Neural progenitor cell (in vitro differentiated cells): ENCODE measurements around the gene SEC14L6. TPM values are rescaled to one million over a fixed set of nuclear protein-coding genes. Genes with fewer than 3 reads are reported as not detected.

Source experiments
- DNase-seq: peaks from one replicate; pipeline ENCODE4 v3.0.0-alpha.2; 2016; ENCODE audit warnings: low spot score
- H2AFZ ChIP-seq: fragments of 200-600 bp; sonication (generic); replicated peaks from 2 replicates; pipeline ENCODE4 v1.6.1; 2016; ENCODE audit warnings: antibody characterized with exemption
- H3F3A ChIP-seq: fragments of 200-600 bp; sonication (generic); 2 replicates; pipeline ENCODE4 v1.6.1; 2016; ENCODE audit warnings: antibody characterized with exemption, low read depth
- H3K27ac ChIP-seq: fragments of 200-600 bp; sonication (generic); 2 replicates; pipeline ENCODE4 v1.5.1; 2016; ENCODE audit warnings: mild to moderate bottlenecking
- H3K27me3 ChIP-seq: fragments of 200-600 bp; sonication (generic); 2 replicates; pipeline ENCODE4 v1.6.1; 2016; ENCODE audit warnings: mild to moderate bottlenecking, moderate library complexity
- H3K36me3 ChIP-seq: fragments of 200-600 bp; sonication (generic); 2 replicates; pipeline ENCODE4 v1.5.1; 2016
- H3K4me1 ChIP-seq: fragments of 200-600 bp; sonication (generic); 2 replicates; pipeline ENCODE4 v1.6.1; 2016; ENCODE audit warnings: mixed run types
- H3K4me2 ChIP-seq: fragments of 200-600 bp; sonication (generic); 2 replicates; pipeline ENCODE4 v1.6.1; 2016
- H3K4me3 ChIP-seq: fragments of 200-600 bp; sonication (generic); 2 replicates; pipeline ENCODE4 v1.5.1; 2016
- H3K79me2 ChIP-seq: fragments of 200-600 bp; sonication (generic); 2 replicates; pipeline ENCODE4 v1.6.1; 2016; ENCODE audit warnings: low read depth
- H3K9ac ChIP-seq: fragments of 200-600 bp; sonication (generic); 2 replicates; pipeline ENCODE4 v1.6.1; 2016
- H3K9me3 ChIP-seq: fragments of 200-600 bp; sonication (generic); 2 replicates; pipeline ENCODE4 v1.5.1; 2016; ENCODE audit warnings: low read depth
- H4K20me1 ChIP-seq: fragments of 200-600 bp; sonication (generic); 2 replicates; pipeline ENCODE4 v1.6.1; 2016; ENCODE audit warnings: low read depth
- H3K27ac Mint-ChIP-seq: 3 replicates; pipeline ENCODE4 v1.8.0; 2021; ENCODE audit warnings: mixed read lengths
- H3K27me3 Mint-ChIP-seq: 2 replicates; pipeline ENCODE4 v1.8.0; 2022; ENCODE audit warnings: low read depth, mild to moderate bottlenecking, inconsistent platforms, moderate library complexity, mixed read lengths; ENCODE audit not compliant: insufficient read depth
- H3K36me3 Mint-ChIP-seq: 3 replicates; pipeline ENCODE4 v1.8.0; 2021; ENCODE audit warnings: mixed read lengths
- H3K4me1 Mint-ChIP-seq: 3 replicates; pipeline ENCODE4 v1.8.0; 2021; ENCODE audit warnings: mixed read lengths
- H3K4me3 Mint-ChIP-seq: 3 replicates; pipeline ENCODE4 v1.8.0; 2021; ENCODE audit warnings: mild to moderate bottlenecking, moderate library complexity, mixed read lengths
- H3K9me3 Mint-ChIP-seq: 3 replicates; pipeline ENCODE4 v1.8.0; 2020; ENCODE audit warnings: mixed read lengths
- EZH2 ChIP-seq: fragments of 200-600 bp; sonication (generic); IDR thresholded peaks from 2 replicates; pipeline ENCODE4 v1.6.1; 2017; ENCODE audit warnings: antibody characterized with exemption, mild to moderate bottlenecking, moderate library complexity
- EZH2phosphoT487 ChIP-seq: fragments of 200-600 bp; sonication (generic); IDR thresholded peaks from 2 replicates; pipeline ENCODE4 v1.6.1; 2017; ENCODE audit warnings: antibody characterized with exemption
- total RNA-seq: library from RNA; depleted of rRNA; stranded (reverse); fragments of >200 nt; gene quantifications from 2 replicates; pipeline ENCODE4 v1.2.3, GENCODE V29; 2015; ENCODE audit warnings: low replicate concordance
- TF ChIP-seq, protein P1 (sequence below): fragments of 200-600 bp; sonication (generic); IDR thresholded peaks from 2 replicates; pipeline ENCODE4 v1.5.1; 2017; ENCODE audit warnings: antibody characterized with exemption, mild to moderate bottlenecking

SEC14L6 gene
- total RNA-seq, 1 donor from 2014 or later = 2.4 TPM

DNA sequence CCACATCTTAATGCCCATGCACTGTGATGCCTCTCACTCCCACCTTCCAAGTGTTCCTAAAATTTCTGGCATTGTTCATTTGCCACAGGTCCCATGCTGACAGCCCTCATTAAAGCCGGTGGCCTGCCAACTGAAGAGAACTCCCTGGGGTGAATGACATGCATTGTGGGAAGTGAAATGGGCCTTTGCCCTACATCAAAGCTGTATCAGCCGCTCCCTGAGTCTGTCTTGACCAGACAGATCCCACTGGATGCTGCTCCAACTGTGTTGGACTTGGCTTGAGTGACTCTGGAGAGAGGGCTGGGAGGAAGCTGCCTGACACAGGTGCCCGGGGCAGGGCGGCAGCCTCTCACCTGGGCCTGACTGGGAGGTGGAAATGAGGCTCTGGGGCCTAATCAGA lies 32.3 kb downstream of the SEC14L6 start:
- H2AFZ ChIP-seq = no peak overlapping the region
- H4K20me1 ChIP-seq = no peaks in the 10 kb centered on the region
- peaks cover 2% of the 10 kb centered on the region for H3K9me3 Mint-ChIP-seq
- no peak overlapping the region for H3K4me3 Mint-ChIP-seq
- H3K4me3 ChIP-seq = no peak overlapping the region
- H3K27me3 ChIP-seq = no peaks in the 10 kb centered on the region
- no peaks in the 10 kb centered on the region for H3F3A ChIP-seq
- no peaks in the 10 kb centered on the region for H3K9me3 ChIP-seq
- peaks cover 3% of the 10 kb centered on the region for H3K4me1 Mint-ChIP-seq
- H3K36me3 ChIP-seq = no peaks in the 10 kb centered on the region
- H3K79me2 ChIP-seq = no peaks in the 10 kb centered on the region
- no peaks in the 10 kb centered on the region for H3K4me1 ChIP-seq
- H3K9ac ChIP-seq = no peak overlapping the region
- H3K4me2 ChIP-seq = no peak overlapping the region
- no peak overlapping the region for H3K27ac Mint-ChIP-seq
- peaks cover 7% of the 10 kb centered on the region for H3K27me3 Mint-ChIP-seq
- no peak overlapping the region for H3K27ac ChIP-seq
- DNase-seq = no peak
- TF ChIP-seq EZH2 (no peak), EZH2phosphoT487 (no peak)
- TF ChIP-seq, protein P1, sequence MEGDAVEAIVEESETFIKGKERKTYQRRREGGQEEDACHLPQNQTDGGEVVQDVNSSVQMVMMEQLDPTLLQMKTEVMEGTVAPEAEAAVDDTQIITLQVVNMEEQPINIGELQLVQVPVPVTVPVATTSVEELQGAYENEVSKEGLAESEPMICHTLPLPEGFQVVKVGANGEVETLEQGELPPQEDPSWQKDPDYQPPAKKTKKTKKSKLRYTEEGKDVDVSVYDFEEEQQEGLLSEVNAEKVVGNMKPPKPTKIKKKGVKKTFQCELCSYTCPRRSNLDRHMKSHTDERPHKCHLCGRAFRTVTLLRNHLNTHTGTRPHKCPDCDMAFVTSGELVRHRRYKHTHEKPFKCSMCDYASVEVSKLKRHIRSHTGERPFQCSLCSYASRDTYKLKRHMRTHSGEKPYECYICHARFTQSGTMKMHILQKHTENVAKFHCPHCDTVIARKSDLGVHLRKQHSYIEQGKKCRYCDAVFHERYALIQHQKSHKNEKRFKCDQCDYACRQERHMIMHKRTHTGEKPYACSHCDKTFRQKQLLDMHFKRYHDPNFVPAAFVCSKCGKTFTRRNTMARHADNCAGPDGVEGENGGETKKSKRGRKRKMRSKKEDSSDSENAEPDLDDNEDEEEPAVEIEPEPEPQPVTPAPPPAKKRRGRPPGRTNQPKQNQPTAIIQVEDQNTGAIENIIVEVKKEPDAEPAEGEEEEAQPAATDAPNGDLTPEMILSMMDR = no peak
- no peaks in the 10 kb centered on the region for H3K36me3 Mint-ChIP-seq

DNA sequence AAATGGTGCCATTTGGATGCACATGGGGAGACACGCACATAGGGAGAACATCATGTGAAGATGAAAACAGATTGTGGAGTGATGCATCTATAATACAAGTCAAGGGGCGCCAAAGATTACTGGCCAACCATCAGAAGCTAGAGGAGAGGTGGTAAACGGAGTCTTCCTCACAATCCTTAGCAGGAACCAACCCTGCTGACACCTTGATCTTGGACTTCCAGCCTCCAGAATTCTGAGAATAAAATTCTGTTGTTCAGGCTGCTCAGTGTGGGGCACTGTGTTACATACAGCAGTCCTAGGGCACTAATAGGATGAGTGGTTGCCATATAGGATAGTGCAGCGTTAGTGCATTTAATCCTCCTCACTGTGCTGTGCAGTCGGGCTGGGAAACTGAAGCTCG lies 33.1 kb downstream of the SEC14L6 start:
- no peaks in the 10 kb centered on the region for H3K36me3 ChIP-seq
- no peaks in the 10 kb centered on the region for H3F3A ChIP-seq
- TF ChIP-seq EZH2 (no peak), EZH2phosphoT487 (no peak)
- TF ChIP-seq, protein P1 = no peak
- H3K27me3 Mint-ChIP-seq = peaks cover 7% of the 10 kb centered on the region
- DNase-seq = no peak
- H3K79me2 ChIP-seq = no peaks in the 10 kb centered on the region
- peaks cover 2% of the 10 kb centered on the region for H3K9me3 Mint-ChIP-seq
- H3K36me3 Mint-ChIP-seq = no peaks in the 10 kb centered on the region
- no peaks in the 10 kb centered on the region for H4K20me1 ChIP-seq
- no peak overlapping the region for H3K27ac ChIP-seq
- H3K27me3 ChIP-seq = no peaks in the 10 kb centered on the region
- H2AFZ ChIP-seq = no peak overlapping the region
- H3K4me2 ChIP-seq = no peak overlapping the region
- no peak overlapping the region for H3K4me3 Mint-ChIP-seq
- no peak overlapping the region for H3K27ac Mint-ChIP-seq
- no peak overlapping the region for H3K9ac ChIP-seq
- H3K4me3 ChIP-seq = no peak overlapping the region
- no peaks in the 10 kb centered on the region for H3K9me3 ChIP-seq
- H3K4me1 Mint-ChIP-seq = peaks cover 3% of the 10 kb centered on the region
- no peaks in the 10 kb centered on the region for H3K4me1 ChIP-seq

DNA sequence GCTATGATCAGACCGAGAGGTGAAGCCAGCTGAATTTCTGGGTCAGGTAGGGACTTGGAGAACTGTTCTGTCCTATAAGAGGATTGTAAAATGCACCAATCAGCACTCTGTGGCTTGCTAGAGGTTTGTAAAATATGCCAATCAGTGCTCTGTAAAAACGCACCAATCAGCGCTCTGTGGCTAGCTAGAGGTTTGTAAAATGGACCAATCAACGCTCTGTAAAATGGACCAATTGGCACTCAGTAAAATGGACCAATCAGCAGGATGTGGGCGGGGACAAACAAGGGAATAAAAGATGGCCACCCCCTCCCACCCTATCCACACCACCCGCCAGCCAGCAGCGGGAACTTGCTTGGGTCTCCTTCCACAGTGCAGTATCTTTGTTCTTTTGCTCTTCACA lies 34.6 kb downstream of the SEC14L6 start:
- H3K4me1 ChIP-seq = no peaks in the 10 kb centered on the region
- Mint-ChIP-seq H3K9me3 (peaks cover 2% of the 10 kb centered on the region), H3K27me3 (peaks cover 7% of the 10 kb centered on the region), H3K27ac (no peak overlapping the region), H3K4me1 (peaks cover 3% of the 10 kb centered on the region), H3K36me3 (no peaks in the 10 kb centered on the region), H3K4me3 (no peak overlapping the region)
- no peaks in the 10 kb centered on the region for H3K9me3 ChIP-seq
- no peaks in the 10 kb centered on the region for H3F3A ChIP-seq
- no peaks in the 10 kb centered on the region for H3K79me2 ChIP-seq
- no peak overlapping the region for H3K4me2 ChIP-seq
- no peak for DNase-seq
- H3K9ac ChIP-seq = no peak overlapping the region
- no peaks in the 10 kb centered on the region for H4K20me1 ChIP-seq
- no peaks in the 10 kb centered on the region for H3K36me3 ChIP-seq
- no peak overlapping the region for H2AFZ ChIP-seq
- H3K27ac ChIP-seq = no peak overlapping the region
- H3K4me3 ChIP-seq = no peak overlapping the region
- TF ChIP-seq, protein P1 = no peak
- TF ChIP-seq EZH2 (no peak), EZH2phosphoT487 (no peak)
- H3K27me3 ChIP-seq = no peaks in the 10 kb centered on the region

DNA sequence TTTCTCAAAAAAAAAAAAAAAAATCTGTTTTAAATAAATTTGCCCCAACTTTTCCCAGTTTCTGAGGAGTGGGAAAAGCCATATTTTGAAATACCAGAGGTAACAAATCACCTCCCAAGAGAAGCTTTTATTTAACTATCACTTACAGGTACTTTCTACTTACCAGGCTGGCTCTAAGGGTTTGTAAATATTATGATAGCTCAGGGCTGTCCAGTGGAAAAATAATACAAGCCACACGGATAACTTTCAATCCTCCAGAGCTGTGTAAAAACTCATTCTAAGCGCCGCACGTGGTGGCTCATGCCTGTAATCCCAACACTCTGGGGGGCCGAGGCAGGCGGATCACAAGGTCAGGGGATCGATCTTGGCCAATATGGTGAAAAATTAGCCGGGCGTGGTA lies 35.4 kb downstream of the SEC14L6 start:
- TF ChIP-seq, protein P1 = no peak
- peaks cover 6% of the 10 kb centered on the region for H3K27me3 Mint-ChIP-seq
- peaks cover 2% of the 10 kb centered on the region for H3K9me3 Mint-ChIP-seq
- no peaks in the 10 kb centered on the region for H3K36me3 Mint-ChIP-seq
- H3K4me2 ChIP-seq = no peak overlapping the region
- H3K4me3 Mint-ChIP-seq = no peak overlapping the region
- no peak overlapping the region for H3K27ac ChIP-seq
- H3K36me3 ChIP-seq = no peaks in the 10 kb centered on the region
- H3F3A ChIP-seq = no peaks in the 10 kb centered on the region
- H3K9ac ChIP-seq = no peak overlapping the region
- peaks cover 3% of the 10 kb centered on the region for H3K4me1 Mint-ChIP-seq
- no peak overlapping the region for H2AFZ ChIP-seq
- H3K27ac Mint-ChIP-seq = no peak overlapping the region
- H4K20me1 ChIP-seq = no peaks in the 10 kb centered on the region
- H3K4me3 ChIP-seq = no peak overlapping the region
- no peaks in the 10 kb centered on the region for H3K4me1 ChIP-seq
- DNase-seq = no peak
- H3K79me2 ChIP-seq = no peaks in the 10 kb centered on the region
- no peaks in the 10 kb centered on the region for H3K9me3 ChIP-seq
- H3K27me3 ChIP-seq = no peaks in the 10 kb centered on the region
